GM23248 (cell line): ENCODE measurements around the gene BIRC5. TPM values are rescaled to one million over a fixed set of nuclear protein-coding genes. Genes with fewer than 3 reads are reported as not detected.
A peak's percentile ranks its signal among the peaks of the same experiment; 100 is the strongest.

ENCODE experiments used
- DNase-seq: peaks from one replicate; pipeline ENCODE4 v3.0.0-alpha.2; 2015
- H2AFZ ChIP-seq: fragments of 200-600 bp; sonication (generic); 2 replicates; pipeline ENCODE4 v1.6.1; 2016; ENCODE audit warnings: antibody characterized with exemption
- H3F3A ChIP-seq: fragments of 200-600 bp; sonication (generic); 2 replicates; pipeline ENCODE4 v1.6.1; 2016; ENCODE audit warnings: mild to moderate bottlenecking, antibody characterized with exemption, mixed run types; ENCODE audit not compliant: insufficient read depth
- H3K27ac ChIP-seq: fragments of 200-600 bp; sonication (generic); 2 replicates; pipeline ENCODE4 v1.5.1; 2016; ENCODE audit warnings: mild to moderate bottlenecking
- H3K27me3 ChIP-seq: fragments of 200-600 bp; sonication (generic); replicated peaks from 2 replicates; pipeline ENCODE4 v1.6.1; 2016; ENCODE audit warnings: mild to moderate bottlenecking; ENCODE audit not compliant: insufficient read depth
- H3K36me3 ChIP-seq: fragments of 200-600 bp; sonication (generic); 2 replicates; pipeline ENCODE4 v1.6.1; 2016; ENCODE audit warnings: low read depth, mild to moderate bottlenecking
- H3K4me1 ChIP-seq: fragments of 200-600 bp; sonication (generic); 2 replicates; pipeline ENCODE4 v1.6.1; 2016; ENCODE audit warnings: mild to moderate bottlenecking; ENCODE audit not compliant: insufficient read depth
- H3K4me2 ChIP-seq: fragments of 200-600 bp; sonication (generic); one replicate; pipeline ENCODE4 v1.6.1; 2016; ENCODE audit warnings: mild to moderate bottlenecking; ENCODE audit not compliant: unreplicated experiment
- H3K4me3 ChIP-seq: fragments of 200-600 bp; sonication (generic); 2 replicates; pipeline ENCODE4 v1.5.1; 2016; ENCODE audit warnings: mild to moderate bottlenecking
- H3K79me2 ChIP-seq: fragments of 200-600 bp; sonication (generic); 2 replicates; pipeline ENCODE4 v1.6.1; 2016; ENCODE audit warnings: mild to moderate bottlenecking; ENCODE audit not compliant: insufficient read depth
- H3K9ac ChIP-seq: fragments of 200-600 bp; sonication (generic); 2 replicates; pipeline ENCODE4 v1.6.1; 2016; ENCODE audit warnings: mild to moderate bottlenecking
- H3K9me2 ChIP-seq: fragments of 200-600 bp; sonication (generic); 2 replicates; pipeline ENCODE4 v1.6.1; 2016; ENCODE audit warnings: mixed run types, mild to moderate bottlenecking, moderate library complexity; ENCODE audit not compliant: insufficient read depth
- H3K9me3 ChIP-seq: fragments of 200-600 bp; sonication (generic); one replicate; pipeline ENCODE4 v1.6.1; 2017; ENCODE audit warnings: low read depth
- H4K20me1 ChIP-seq: fragments of 200-600 bp; sonication (generic); 2 replicates; pipeline ENCODE4 v1.6.0; 2016; ENCODE audit not compliant: insufficient read depth
- EZH2 ChIP-seq: fragments of 200-600 bp; sonication (generic); IDR thresholded peaks from 2 replicates; pipeline ENCODE4 v1.6.1; 2018; ENCODE audit warnings: antibody characterized with exemption, mild to moderate bottlenecking; ENCODE audit not compliant: insufficient read depth, poor library complexity, severe bottlenecking
- EZH2phosphoT487 ChIP-seq: fragments of 200-600 bp; sonication (generic); IDR thresholded peaks from 2 replicates; pipeline ENCODE4 v1.6.1; 2018; ENCODE audit warnings: antibody characterized with exemption, moderate library complexity, mild to moderate bottlenecking, low read depth; ENCODE audit not compliant: insufficient read depth
- WGBS, 2 experiments: methylation state at CpG; one replicate each; pipeline ENCODE4 v1.1.6; 2015 to 2017; ENCODE audit warnings: low lambda C conversion rate in 2 of 2, low coverage in 1 of 2; ENCODE audit errors: missing lambda C conversion rate in 2 of 2; 5-methylcytosine and 5-hydroxymethylcytosine counted together
- in situ Hi-C: fragments of 300-500 bp; cut with MboI; formaldehyde crosslinking; loops from 2 replicates; pipeline ENCODE4 v1.15.0; 2020
- polyA plus RNA-seq: library from polyadenylated mRNA; unstranded; fragments of >200 nt; fragmentation: Nextera tagmentation; extraction: Ambion mirVana; gene quantifications from 2 replicates; pipeline ENCODE4 v1.2.1, GENCODE V29; 2016
- total RNA-seq: library from RNA; depleted of rRNA; stranded (reverse); fragments of >200 nt; shearing (Covaris generic); gene quantifications from 2 replicates; pipeline ENCODE4 v1.2.3, GENCODE V29; 2014

The BIRC5 gene
- total and polyA plus RNA-seq, 2 experiments from 2014 or later: 30.9 to 42.3 TPM

GRCh38 chr17:78176548-78177025 is 37.5 kb upstream of the BIRC5 start:
- no peak overlapping the region for H2AFZ ChIP-seq
- H3K9me2 ChIP-seq: no peaks in the 10 kb centered on the region
- TF ChIP-seq EZH2phosphoT487 (no peak), EZH2 (no peak)
- in situ Hi-C loops: no loop called here
- H3K27ac ChIP-seq: no peak overlapping the region
- H3K36me3 ChIP-seq: no peaks in the 10 kb centered on the region
- no peaks in the 10 kb centered on the region for H3K9me3 ChIP-seq
- peak; percentile 67 for DNase-seq
- H3K79me2 ChIP-seq: no peaks in the 10 kb centered on the region
- no peak overlapping the region for H3K9ac ChIP-seq
- no peaks in the 10 kb centered on the region for H4K20me1 ChIP-seq
- 38 to 47% methylated on average over 13 to 14 of the region's 14 CpGs for WGBS, 2 experiments
- H3K4me1 ChIP-seq: no peaks in the 10 kb centered on the region
- H3K4me2 ChIP-seq: no peak overlapping the region
- no peaks in the 10 kb centered on the region for H3K27me3 ChIP-seq
- no peaks in the 10 kb centered on the region for H3F3A ChIP-seq
- no peak overlapping the region for H3K4me3 ChIP-seq

GRCh38 chr17:78179372-78179771 is 34.7 kb upstream of the BIRC5 start:
- Histone ChIP-seq H3K9me3 (no peaks in the 10 kb centered on the region), H3K9ac (no peak overlapping the region), H3K36me3 (no peaks in the 10 kb centered on the region), H3K27me3 (no peaks in the 10 kb centered on the region), H3K79me2 (no peaks in the 10 kb centered on the region), H3K27ac (no peak overlapping the region), H3K4me3 (no peak overlapping the region), H3K4me1 (no peaks in the 10 kb centered on the region), H3F3A (no peaks in the 10 kb centered on the region), H2AFZ (no peak overlapping the region), H3K9me2 (no peaks in the 10 kb centered on the region), H3K4me2 (no peak overlapping the region), H4K20me1 (no peaks in the 10 kb centered on the region)
- DNase-seq: peak; percentile 52
- no peak for TF ChIP-seq EZH2phosphoT487
- no peak for TF ChIP-seq EZH2
- 91 to 92% methylated on average over 17 of the region's 17 CpGs for WGBS, 2 experiments
- in situ Hi-C loops: no loop called here

- 94 to 96% methylated on average over 14 of the region's 14 CpGs for WGBS, 2 experiments
- H4K20me1 ChIP-seq: no peaks in the 10 kb centered on the region
- no peak overlapping the region for H3K27ac ChIP-seq
- H3K9me3 ChIP-seq: no peaks in the 10 kb centered on the region
- TF ChIP-seq EZH2 (no peak), EZH2phosphoT487 (no peak)
- no peak overlapping the region for H2AFZ ChIP-seq
- in situ Hi-C loops: no loop called here
- no peak for DNase-seq
- no peaks in the 10 kb centered on the region for H3K36me3 ChIP-seq
- H3F3A ChIP-seq: no peaks in the 10 kb centered on the region
- no peak overlapping the region for H3K9ac ChIP-seq
- H3K79me2 ChIP-seq: no peaks in the 10 kb centered on the region
- H3K4me3 ChIP-seq: no peak overlapping the region
- no peaks in the 10 kb centered on the region for H3K4me1 ChIP-seq
- no peaks in the 10 kb centered on the region for H3K27me3 ChIP-seq
- no peaks in the 10 kb centered on the region for H3K9me2 ChIP-seq
- no peak overlapping the region for H3K4me2 ChIP-seq
These were observed 34.0 kb upstream of the BIRC5 start for GRCh38 chr17:78180083-78180482.

GRCh38 chr17:78180508-78180907 is 33.5 kb upstream of the BIRC5 start:
- Histone ChIP-seq H3K27me3 (no peaks in the 10 kb centered on the region), H3K9me2 (no peaks in the 10 kb centered on the region), H3K27ac (no peak overlapping the region), H3K79me2 (no peaks in the 10 kb centered on the region), H3K9ac (no peak overlapping the region), H3K4me2 (no peak overlapping the region), H2AFZ (no peak overlapping the region), H3K4me1 (no peaks in the 10 kb centered on the region), H3K9me3 (no peaks in the 10 kb centered on the region), H3F3A (no peaks in the 10 kb centered on the region), H3K36me3 (no peaks in the 10 kb centered on the region), H4K20me1 (no peaks in the 10 kb centered on the region), H3K4me3 (no peak overlapping the region)
- DNase-seq: no peak
- WGBS, 2 experiments: 87 to 93% methylated on average over 2 of the region's 2 CpGs
- in situ Hi-C loops: no loop called here
- TF ChIP-seq EZH2phosphoT487: no peak
- no peak for TF ChIP-seq EZH2

- Histone ChIP-seq H3K9me2 (no peaks in the 10 kb centered on the region), H3K9ac (no peak overlapping the region), H3K9me3 (no peaks in the 10 kb centered on the region), H3K79me2 (no peaks in the 10 kb centered on the region), H3K4me1 (no peaks in the 10 kb centered on the region), H3K27me3 (no peaks in the 10 kb centered on the region), H4K20me1 (no peaks in the 10 kb centered on the region), H3K27ac (no peak overlapping the region), H3K4me3 (no peak overlapping the region), H3K36me3 (no peaks in the 10 kb centered on the region), H3K4me2 (no peak overlapping the region), H2AFZ (no peak overlapping the region), H3F3A (no peaks in the 10 kb centered on the region)
- no peak for DNase-seq
- in situ Hi-C loops: no loop called here
- 94 to 96% methylated on average over 13 of the region's 13 CpGs for WGBS, 2 experiments
- TF ChIP-seq EZH2 (no peak), EZH2phosphoT487 (no peak)
These were observed 31.5 kb upstream of the BIRC5 start for GRCh38 chr17:78182504-78182903.
